C4-2B (cell line): ENCODE data around the gene MAN1A2.

Experiments
- CTCF ChIP-seq: fragments of 450-650 bp; conservative IDR thresholded peaks from 2 replicates; pipeline ENCODE4 v1.5.1; 2017; ENCODE audit warnings: mild to moderate bottlenecking
- ZFX ChIP-seq: fragments of 450-650 bp; IDR thresholded peaks from 2 replicates; pipeline ENCODE4 v1.6.1; 2017

DNA sequence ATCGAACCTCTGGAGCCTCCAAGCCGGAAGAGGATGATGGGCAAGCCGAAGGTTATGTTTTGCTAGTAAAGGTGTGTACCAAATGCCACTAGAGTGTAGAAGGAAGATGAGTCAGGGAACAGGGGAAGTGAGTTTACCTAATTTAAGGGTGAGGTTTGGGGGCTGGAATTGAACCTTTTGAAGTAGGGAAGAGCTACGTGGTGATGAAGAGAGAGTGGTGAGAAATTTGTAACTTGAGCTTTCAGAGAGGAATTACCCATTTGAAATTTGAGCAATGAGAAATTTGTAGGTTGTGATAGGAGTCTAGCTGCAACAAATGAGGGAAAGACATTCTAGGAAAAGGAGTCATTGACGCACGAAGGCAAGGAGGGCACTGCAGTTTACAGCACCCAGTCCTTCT lies 168.6 kb downstream of the MAN1A2 start:
- TF ChIP-seq CTCF, result no peak
- TF ChIP-seq ZFX, result no peak
